ENCODE results near the gene GCAT. TPM values are rescaled to one million over a fixed set of nuclear protein-coding genes. Genes with fewer than 3 reads are reported as not detected.
"Not testable (repeated sequence)": the region's sequence is repeated elsewhere in the genome, so short reads cannot be mapped to it uniquely, and the experiment has no call there.

GCAT gene
- total RNA-seq, 1 donor from 2014 or later = 24.0 TPM

DNA sequence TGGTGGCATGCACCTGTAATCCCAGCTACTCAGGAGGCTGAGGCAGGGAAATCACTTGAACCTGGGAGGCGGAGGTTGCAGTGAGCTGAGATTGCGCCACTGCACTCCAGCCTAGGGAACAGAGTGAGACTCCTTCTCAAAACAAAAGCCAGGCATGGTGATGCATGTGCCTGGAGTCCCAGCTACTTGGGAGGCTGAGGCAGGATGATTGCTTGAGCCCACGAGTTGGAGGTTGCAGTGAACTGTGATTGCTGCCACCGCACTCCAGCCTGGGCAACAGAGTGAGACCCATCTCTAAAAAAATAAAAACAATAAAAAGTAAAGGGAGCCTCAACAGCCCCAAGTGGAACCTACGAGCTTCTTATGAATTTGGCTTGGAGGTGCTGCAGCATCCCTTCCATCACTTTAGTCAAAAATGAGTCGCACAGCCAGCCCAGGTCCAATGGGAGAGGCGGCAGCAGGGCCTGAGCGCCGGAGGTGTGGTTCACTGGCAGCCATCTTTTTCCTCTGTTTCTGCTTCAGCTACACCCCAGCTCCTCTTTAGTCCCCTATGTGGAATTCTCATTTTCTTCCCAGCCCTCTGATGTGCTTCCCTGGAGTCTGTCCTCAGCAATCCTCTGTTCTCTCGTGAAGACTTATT is 29.2 kb upstream of the GCAT start:
- DNase-seq (ENCODE audit: low spot score) = no peak
- intact Hi-C loops (cut with DNase I) = no loop called here

DNA sequence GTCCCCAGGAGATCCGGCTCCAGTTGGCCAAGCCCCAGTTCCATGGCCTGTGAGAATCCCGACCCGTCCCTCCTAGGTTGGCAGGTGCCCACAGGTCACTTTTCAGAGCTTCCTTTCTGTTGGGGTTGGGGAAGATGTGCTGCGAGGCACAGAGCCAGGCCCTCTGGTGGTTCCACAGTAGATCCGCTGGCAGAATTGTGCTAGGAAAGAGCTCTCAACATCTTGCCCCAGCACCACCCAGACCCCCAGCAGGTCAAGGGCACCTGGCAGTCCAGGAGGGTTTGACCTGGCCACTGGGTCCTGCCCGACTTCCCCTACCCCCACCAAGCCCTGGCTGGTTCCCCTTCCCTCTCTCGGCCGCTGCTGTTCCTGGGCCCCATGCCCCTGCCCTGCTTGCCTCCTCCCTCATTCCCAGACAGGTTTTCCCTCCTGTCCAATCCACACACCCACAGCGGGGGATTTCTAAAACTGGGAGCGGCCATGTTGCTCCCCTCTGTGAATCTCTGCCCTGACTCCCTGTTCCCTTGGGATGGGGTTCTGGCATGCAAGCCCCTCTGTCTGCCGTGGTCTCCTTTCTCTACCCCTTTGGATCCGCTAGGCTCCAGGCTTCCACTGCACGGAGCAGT is 26.2 kb upstream of the GCAT start:
- intact Hi-C loops (cut with DNase I) = no loop called here
- DNase-seq (ENCODE audit: low spot score) = no peak

DNA sequence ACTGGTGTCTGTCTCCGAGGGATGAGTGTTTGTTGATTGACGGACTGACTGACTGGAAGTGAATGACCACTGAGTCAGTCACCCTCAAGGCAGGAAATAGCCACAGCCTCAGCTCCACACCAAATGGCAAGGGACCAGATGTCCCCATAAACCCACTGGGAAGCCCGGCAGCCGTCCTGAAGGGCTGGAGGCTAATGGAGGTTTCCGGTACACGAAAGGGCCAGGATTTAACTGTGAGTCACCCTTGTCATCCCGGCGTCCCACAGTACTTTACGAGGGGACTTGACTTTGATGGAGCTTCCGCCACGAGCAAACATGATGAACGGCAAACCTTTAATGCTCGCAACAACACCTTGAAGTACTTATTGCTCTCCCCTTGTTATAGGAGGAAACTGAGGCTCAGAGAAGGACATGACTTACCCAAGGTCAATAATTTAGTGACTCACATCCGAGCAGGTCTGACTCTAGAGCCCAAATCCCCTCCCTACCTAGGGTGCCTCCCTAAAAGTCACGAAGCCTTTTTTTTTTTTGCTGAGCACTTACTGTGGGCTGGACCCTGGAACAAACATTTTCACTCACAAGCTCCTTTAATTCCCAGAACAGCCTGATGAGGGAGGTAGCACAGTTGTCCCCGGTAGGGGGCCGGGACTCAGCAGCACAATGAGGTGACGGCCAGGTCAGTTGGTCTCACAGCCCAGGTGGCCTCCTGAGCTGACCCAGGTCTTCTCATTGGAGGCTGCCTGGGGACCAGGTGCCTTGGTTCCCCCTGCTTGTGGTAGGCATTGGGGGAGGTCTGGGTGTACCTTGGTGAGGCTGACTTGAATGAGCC is 25.2 kb upstream of the GCAT start:
- intact Hi-C loops (cut with DNase I) = no loop called here
- DNase-seq (ENCODE audit: low spot score) = no peak

DNA sequence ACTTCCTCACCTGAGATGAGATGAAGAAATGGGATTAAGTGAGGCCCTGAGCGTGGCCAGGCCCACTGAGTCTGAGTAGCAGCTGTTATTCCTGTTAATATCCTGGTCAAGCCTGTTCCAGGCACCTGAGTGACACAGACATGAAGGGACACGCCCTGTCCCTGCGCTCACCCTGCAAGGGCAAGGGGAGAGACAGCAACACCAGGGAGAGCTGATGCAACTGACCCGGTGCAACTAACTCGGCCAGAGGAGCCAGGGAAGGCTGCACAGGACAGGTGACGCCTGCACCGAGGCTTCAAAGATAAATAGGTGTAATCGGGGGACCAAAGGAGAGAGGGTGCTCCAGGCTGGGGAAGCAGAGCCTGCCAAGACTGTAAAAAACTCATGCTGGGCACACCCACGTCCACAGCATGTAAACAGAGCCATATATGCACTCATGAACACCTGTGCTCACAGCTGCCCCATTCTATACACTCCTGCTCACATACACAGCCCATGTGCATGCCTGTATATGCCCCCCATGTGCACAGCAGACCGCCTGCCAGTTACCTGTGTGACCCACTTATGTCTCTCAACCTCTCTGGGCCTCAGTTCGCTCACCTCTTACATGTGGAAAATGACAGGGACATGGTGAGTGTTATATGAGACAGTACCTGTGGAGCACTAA is 22.8 kb upstream of the GCAT start:
- no peak for DNase-seq (ENCODE audit: low spot score)
- intact Hi-C loops (cut with DNase I) = no loop called here

DNA sequence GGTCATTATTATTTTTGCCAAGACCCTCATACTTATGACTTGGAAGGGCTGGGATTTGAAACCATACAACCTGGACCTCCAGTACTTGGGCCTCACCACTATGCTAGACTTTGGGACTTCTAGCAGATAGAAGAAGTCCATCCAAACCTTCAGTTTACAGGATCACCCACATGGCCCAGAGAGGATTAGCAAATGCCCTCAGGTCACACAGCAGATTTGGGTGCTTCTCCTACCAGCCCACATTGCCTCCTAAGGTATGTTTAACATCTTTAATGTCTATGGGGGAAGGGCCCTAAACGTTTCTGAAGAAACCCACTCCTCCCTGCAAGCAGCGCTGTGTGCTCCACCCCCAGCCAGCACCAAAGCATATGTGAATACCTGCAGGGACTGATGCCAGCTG is 17.5 kb upstream of the GCAT start:
- intact Hi-C loops (cut with DNase I) = loop anchor here (5.0 kb wide), 1 partner anchor 143 kb away; no protein-coding TSS in a partner anchor
- DNase-seq (ENCODE audit: low spot score) = no peak

DNA sequence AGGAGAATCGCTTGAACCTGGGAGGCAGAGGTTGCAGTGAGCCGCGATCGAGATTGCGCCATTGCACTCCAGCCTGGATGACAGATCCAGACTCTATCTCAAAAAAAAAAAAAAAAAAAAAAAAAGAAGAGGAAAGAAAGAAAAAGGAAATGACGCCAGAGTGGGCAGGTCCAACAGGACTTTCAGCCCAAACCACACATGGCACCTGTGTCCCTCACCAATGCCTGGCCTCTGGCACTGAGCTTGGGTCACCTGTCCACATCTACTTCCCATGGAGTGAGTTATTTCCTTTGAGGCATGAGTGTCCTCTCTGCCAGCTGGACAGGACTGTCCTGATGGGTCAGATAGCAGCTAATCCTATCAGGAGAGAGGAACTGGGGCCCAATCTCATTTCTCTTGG is 15.2 kb upstream of the GCAT start:
- no peak for DNase-seq (ENCODE audit: low spot score)
- intact Hi-C loops (cut with DNase I) = loop anchor here (5.0 kb wide), 1 partner anchor 145 kb away; no protein-coding TSS in a partner anchor

DNA sequence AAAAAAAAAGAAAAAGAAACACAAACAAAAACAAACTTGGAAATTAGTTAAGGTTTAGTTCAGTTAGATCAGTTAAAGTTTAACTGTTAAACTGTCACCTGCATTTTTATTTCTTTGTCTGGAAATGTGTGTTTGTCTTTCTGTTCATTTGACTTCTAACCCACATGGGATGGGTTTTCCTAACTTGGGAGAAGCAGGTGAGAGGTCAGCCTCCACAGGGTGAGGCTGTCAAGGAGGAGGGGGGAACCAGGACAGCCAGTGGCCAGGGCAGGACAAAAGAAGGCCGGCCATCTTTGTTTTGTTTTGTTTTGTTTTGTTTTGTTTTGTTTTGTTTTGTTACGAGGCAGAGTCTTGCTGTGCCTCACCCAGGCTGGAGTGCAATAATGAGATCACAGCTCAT is 13.4 kb upstream of the GCAT start:
- intact Hi-C loops (cut with DNase I) = loop anchor here (5.0 kb wide), 1 partner anchor 147 kb away; no protein-coding TSS in a partner anchor
- no peak for DNase-seq (ENCODE audit: low spot score)

DNA sequence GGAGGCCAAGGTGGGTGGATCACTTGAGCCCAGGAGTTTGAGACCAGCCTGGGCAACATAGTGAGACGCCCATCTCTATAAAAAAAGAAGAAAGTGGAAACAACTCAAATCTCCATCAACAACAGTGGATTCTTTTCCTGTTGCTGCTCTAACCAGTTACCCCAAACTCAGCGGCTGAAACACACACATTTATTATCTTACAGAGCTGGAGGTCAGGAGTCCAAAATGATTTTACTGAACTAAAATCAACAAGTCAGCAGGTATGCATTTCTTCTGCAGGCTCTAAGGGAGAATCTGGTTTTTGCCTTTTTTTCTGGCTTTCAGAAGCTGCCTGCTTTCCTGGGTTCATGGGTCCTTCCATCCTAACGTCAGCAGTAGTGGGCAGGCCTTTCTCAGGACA is 11.7 kb upstream of the GCAT start:
- intact Hi-C loops (cut with DNase I) = loop anchor here (5.0 kb wide), 1 partner anchor 94 kb away; no protein-coding TSS in a partner anchor
- DNase-seq (ENCODE audit: low spot score) = no peak

DNA sequence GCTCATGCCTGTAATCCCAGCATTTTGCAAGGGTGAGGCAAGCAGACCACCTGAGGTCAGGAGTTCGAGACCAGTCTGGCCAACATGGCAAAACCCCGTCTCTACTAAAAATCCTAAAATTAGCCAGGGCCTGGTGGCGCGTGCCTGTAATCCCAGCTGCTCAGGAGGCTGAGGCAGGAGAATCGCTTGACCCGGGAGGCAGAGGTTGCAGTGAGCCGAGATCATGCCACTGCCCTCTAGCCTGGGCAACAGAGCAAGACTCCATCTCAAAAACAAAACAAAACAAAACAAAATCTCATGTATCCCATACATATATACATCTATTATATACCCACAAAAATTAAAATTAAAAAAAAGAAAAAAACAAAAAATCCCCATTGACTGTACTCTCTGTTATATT is 10.5 kb upstream of the GCAT start:
- intact Hi-C loops (cut with DNase I) = loop anchor here (5.0 kb wide), 1 partner anchor 95 kb away; no protein-coding TSS in a partner anchor
- DNase-seq (ENCODE audit: low spot score) = not testable (repeated sequence)

DNA sequence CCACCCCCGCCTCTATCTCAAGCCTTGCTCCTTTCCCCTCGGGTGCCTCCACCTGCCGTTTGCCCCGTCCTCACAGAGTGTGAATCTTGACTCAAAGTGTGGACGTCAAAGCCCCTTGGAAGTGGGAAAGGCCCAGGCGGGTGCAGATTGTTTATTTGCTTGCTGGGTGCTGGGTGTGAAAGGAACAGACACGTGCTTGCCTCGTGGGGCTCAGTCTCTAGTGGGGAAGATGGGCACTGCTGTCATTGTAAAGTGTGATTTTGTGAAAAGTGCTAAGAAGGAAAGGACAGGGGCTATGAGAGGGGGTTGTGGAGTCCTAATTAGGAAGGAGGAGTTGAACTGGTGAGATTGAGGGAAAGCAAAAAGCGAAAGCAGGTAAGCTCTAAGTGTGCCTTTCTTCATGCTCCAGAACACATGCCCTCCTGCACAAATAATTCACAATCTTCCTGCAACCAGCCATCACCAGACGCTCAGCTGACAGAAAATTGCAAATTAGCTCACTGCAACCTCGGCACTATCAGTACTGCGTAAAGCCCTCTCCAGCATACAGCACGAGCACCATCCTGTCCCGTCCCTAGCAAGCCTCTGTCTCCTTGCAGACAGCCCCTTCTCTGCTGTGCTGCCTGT is 9.7 kb upstream of the GCAT start:
- DNase-seq (ENCODE audit: low spot score) = no peak
- intact Hi-C loops (cut with DNase I) = loop anchor here (5.0 kb wide), 1 partner anchor 96 kb away; no protein-coding TSS in a partner anchor

DNA sequence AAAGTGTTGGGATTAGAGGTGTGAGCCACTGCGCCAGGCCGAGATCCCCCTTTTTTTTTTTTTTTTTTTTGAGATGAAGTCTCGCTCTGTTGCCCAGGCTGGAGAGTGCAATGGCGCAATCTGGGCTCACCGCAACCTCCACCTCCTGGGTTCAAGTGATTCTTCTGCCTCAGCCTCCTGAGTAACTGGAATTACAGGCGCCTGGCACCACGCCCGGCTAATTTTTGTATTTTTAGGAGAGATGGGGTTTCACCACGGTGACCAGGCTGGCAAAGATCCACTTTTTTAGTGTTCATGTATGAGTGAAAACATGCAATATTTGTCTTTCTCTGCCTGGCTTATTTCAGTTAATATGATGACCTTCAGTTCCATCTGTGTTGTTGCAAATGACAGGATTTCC is 7.8 kb upstream of the GCAT start:
- intact Hi-C loops (cut with DNase I) = loop anchor here (5.0 kb wide), 1 partner anchor 98 kb away; no protein-coding TSS in a partner anchor
- not testable (repeated sequence) for DNase-seq (ENCODE audit: low spot score)

DNA sequence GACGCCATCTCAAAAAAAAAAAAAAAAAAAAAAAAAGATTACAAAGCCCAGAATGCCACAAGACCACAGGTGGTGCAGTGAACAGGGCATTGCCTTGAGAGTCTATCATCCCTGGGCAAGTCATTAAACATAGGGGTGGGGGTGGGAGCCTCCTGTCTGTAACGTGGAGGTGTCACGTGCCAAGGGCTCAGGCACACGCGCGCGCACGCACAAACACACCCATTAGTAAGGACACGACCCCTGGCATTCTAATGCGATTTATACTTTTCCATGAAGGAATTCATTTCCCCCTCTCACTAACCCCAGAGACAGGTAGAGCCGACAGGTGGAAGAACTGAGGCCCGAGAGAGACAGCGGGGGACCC is 5.8 kb upstream of the GCAT start:
- intact Hi-C loops (cut with DNase I) = no loop called here
- no peak for DNase-seq (ENCODE audit: low spot score)

DNA sequence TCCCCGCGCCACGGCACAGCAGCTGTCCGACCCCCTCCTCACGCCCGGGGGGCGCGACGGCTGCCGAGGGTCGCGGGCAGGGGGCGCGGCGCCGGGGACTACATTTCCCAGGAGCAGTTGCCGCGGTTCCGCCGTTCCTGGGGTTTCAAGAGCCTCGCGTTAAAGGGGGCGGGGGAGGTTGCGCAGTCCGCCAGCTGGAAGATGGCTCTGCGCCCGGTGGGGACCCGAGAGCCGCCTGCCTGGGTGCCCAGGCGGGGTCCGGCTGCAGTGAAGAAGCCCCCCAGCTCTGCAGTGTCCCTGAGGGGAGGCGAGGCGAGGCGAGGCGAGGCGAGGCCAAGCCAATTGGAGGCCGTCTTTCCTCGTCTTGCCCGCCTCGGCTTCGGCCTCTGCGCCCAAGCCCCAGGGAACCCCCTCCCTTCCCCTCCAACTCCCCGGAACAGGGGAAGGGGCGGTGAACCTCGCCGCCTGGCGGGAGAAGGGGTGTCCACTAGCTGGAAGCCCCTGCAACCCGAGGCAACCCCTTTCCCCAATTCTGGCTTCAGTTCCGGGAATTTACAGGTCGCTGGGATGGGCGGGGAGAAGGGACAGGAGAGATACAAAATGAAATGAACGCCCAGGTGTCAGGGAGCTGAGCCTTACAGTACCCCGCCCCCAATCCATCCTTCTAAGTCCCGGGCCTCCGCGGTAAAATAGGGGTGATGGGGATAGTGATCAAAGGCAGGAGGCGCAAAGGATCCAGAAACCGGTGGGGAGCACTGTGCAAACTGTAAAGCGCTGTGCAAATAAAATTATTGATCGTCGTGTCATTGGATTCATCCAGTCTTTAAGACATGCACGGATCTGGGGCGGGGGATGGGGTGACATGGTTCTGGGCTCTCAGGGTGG is 5.2 kb upstream of the GCAT start:
- no peak for DNase-seq (ENCODE audit: low spot score)
- intact Hi-C loops (cut with DNase I) = no loop called here

DNA sequence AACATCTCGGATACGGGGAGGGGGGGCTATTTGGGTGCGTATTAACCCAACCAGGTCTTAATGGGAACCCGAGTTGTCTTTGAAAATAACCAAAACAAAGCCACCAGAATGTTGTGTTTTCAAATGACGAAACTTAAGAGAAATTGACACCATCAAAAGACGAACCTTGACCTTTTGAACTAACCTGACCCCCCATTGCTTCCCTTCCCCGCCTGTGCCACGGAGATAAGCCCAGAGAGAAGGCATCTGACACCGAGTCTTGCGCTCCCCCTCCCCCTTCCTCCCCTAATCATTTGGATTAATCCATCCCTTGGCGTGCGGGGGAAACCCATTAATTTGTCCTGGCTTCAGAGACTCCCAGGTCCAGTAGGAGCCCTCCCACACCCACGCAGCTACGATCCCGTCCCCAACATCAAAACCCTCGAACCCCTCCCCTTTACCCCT is 4.5 kb upstream of the GCAT start:
- no peak for DNase-seq (ENCODE audit: low spot score)
- intact Hi-C loops (cut with DNase I) = no loop called here

DNA sequence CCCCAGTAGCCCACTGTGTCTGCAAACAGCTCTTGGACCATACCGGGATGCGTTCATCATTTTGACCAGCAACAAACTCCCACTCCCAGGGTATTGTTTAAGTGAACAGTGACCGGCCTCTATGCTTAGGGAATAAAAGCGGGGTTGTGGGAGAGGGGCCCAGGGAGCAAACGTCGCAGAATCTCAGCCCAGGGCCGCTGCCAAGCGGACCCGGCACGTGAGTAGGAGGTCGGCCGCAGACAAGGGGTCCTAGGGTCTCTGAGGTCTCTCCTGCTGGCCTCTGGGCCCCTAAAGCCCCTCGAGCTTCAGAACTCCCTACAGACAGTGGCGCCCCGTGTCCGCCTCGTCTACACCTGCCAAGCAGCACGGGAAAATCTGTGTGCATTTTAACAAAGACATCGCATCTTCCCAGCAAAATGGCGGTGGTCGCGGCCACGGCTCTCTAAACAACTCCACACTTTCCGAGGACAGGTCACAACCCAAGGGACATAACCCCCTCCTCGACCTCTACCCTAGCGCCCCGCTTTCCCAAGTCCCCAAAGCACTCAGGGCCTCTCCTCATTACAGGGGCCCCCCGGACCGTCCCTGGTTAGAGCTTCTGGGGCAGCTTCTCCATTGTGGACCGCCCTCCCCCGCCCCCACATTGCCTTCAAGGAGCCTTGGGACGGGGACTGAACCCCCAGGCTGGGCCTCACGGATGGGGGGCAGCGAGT is 3.9 kb upstream of the GCAT start:
- intact Hi-C loops (cut with DNase I) = no loop called here
- DNase-seq (ENCODE audit: low spot score) = no peak

DNA sequence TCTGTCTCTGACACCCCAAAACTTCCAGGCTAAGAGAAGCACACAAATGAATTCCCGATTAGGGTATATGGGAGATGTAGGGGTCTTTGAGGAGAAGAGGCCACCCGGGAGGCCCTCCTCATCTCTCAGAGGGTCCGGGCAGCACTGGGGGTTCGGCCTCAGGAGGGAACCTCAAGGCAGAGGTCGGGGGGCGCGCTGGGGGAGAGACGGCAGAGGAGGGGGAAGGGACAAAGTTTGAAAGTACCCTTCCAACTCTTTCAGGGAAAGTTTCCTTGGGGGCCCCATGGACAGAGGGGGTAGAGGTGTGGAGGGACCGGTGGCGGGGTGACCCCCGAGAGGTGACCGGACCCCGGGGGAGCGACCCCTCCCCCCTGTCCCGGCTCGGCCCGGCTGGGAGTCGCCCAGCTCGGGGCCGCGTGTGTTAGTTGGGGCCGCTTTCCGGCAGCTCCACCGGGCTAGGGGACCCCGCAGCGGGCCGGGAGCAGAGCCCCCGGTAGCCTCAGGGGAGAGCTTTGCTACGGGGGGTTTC is 3.3 kb upstream of the GCAT start:
- intact Hi-C loops (cut with DNase I) = no loop called here
- no peak for DNase-seq (ENCODE audit: low spot score)

All from cardiac septum (tissue), 1 donor.